8988T (cell line): ENCODE measurements around the gene HPCAL1.

Experiments
- DNase-seq: peaks from one replicate; pipeline ENCODE4 v3.0.0; 2011

Gene HPCAL1

DNA sequence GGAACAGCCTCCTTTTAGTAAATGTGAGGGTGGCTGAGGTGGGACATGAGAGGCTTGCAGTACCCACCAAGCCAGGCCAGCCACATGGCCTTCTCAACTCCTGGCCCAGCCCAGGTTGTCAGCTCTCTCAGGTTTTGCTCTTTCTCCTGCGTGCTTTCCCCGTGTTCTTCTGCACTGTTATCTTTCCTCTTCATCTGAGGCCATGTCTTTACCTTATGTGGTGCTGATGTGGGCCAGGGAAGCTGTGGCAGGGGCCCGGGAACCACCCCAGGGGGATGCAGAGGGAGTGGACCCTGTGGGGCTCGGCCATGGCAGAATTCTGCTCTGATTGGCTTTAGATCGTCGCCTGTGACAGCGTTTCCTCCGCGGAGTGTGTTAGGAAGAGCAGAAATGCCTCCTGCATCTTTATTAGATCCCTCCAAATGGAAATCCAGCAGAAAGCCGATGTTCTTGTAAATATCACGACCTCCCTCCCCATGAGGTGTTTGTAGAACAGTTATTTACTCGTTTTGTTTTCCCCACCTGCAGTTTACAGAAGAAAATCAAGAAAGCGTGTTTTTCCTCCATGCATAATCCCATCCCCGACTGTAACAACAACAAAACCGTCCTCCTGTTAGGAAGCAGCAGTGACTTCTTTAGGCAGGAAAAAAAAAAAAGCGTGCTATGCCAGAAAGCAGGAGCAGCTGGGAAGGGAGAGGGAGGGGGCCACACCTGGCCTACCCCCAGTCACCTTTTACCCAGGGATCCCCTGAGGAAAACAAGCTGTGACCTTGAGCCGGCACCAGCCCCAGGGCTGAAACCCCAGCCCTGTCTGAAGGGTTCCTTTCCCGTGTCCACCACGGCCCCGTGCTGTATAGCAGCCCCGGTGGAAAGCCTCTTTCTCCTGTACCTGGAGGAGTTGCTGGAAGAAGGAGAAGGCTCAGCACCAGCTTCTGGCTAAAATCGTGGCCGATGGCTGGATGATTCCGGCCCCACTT is 54.8 kb downstream of the HPCAL1 start:
- DNase-seq: no peak

DNA sequence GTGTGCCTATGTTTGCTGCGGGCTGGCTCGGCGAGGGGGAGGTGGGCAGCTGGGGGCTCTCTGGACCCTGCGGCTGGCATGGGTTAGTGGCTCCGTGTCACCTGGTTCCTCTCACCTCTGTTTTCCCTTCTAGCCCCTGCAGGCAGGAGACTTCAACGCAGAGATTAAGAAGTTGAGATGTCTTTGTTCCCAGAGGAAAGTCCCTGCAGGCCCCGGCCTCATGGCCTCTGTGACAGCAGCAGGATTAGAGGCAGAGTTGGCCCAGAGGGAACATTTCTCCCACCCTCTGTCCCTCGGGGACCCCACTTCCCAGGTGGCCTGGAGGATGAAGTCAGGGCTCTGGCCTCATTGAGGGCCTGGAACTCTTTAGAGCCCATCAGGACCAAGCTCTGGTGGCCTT is 56.5 kb downstream of the HPCAL1 start:
- DNase-seq: no peak

DNA sequence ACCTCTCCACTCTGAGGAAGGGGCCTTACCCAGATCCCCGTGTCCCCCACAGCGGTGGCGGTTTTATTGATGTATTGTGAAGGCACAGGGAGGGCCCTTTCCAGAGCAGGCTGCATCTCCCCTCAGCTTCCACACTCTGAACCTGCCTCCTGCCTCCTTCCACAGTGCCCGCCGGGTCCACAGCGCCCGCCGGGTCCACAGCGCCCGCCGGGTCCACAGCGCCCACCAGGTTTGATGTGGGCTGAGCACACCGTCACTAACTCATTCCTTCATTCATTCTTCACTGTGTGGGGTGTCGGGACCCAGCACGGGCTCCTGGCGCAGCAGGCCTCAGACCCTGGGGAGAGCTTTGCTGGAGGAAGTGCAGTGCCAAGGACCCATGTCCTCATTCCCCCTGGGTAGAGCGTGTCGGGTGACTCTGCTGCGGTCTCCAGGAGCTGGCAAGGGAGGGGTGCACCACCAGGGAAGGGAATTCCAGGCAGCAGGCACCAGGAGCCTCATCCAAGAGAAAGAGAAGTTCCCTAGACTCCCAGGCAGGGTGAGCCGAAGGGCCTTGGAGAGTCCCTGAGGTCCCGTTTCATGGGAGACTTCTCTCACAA is 57.1 kb downstream of the HPCAL1 start:
- no peak for DNase-seq

DNA sequence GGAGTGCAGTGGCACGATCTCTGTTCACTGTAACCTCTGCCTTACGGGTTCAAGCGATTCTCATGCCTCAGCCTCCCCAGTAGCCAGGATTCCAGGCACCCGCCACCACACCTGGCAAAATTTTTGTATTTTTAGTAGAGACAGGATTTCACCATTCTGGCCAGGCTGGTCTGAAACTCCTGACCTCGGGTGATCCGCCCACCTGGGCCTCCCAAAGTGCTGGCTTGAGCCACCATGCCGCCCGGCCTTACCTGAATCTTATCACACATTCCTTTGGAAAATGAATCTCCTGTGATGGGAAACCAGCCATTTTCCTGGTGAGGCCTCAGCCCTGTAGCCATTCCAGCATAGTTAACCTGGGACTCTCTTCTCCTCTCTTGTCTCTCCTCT is 57.8 kb downstream of the HPCAL1 start:
- no peak for DNase-seq

DNA sequence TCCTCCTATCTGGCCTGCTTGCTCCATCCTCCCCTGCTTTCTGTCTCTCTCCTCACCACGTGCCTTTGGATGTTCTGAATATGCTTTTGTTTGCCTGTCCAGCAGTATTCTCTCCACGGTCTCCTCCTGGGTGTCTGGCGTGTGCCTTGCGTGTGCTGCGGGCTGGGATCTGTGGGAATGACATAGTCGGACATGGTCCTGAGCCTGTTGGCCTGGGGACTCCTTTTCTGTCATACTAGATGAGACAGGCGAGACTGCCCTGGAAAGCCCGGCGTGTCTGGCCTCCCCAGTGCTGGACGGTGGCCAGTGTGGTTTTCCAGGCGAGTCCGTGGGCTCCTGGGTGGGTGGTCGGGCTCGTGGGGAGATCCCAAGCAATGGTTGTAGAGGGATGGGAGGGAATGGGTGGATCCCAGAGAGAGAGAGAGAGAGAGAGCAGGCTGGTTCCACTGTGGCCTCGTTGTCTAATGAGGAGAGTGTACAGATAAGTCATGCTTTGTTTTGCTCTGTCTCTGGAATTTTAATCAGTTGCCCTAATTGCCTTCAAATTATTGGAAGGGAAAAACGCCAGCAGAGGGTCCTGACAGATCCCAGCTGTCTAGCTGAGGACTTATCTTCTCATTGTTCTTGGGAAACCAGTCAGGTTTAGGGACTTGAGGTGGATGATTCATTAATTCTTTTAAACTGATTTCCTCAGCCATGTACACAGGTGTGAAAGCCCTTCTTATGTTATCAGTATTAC is 58.3 kb downstream of the HPCAL1 start:
- no peak for DNase-seq

DNA sequence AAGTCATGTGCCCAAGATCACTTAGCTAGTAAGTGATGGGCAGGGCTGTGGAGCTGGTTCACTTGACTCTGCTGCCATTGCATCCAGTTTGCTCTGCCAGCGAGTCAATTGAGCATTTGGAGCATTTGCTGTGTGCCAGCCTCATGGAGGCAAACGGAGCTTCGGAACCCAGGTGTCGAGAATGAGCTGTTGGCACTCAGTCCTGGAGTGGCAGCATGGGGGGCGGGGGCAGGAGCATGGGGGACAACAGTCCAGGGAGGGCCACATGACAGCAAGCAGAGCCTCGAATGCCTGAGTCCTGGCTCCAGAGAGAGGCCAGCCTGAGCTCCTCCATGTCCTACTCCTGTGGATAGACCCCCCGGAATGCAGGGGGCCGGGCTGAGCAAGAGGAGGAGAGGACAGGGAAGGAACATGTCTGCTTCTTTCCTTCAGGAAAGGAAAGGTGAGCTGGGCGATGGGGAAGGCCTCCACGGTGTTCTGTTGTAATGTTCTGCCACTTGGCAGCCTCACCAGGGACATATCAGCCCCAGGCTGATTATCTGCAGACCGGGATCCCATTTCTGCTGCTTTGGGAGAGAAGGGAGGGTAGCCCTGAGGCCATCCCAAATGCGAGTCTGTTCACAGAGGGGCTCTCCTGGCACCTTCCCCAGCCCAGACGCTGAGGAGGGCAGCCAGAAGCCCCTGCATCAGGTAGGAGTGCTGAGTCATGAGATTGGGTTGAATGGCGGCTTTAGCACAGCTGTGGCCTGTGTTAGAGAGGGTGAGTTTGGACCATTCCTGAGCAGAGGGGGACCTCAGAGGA is 59.6 kb downstream of the HPCAL1 start:
- no peak for DNase-seq

DNA sequence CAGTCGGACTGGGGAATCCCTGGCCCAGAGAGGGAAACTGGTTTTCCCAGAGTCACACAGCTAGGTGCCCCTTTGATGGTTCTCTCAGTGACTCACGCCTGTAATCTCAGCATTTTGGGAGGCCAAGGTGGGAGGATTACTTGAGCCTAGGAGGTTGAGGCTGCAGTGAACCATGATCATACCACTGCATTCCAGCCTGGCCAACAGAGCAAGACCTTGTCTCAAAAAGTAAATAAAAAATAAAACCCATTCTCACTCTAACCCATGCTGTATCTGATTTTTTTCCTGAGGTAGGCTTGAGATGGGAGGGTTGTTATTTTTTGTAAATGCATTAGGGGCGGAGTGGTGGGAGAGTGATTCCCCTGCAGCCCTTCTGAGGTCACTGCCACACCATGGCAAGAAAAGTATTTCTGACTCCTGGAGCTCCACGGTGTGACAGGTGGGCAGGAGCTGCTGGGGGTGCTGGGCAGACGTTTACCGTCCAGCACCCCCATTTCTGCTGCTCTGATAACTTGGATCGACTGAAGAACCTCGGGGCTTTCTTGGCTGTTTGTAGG is 60.3 kb downstream of the HPCAL1 start:
- DNase-seq: no peak

DNA sequence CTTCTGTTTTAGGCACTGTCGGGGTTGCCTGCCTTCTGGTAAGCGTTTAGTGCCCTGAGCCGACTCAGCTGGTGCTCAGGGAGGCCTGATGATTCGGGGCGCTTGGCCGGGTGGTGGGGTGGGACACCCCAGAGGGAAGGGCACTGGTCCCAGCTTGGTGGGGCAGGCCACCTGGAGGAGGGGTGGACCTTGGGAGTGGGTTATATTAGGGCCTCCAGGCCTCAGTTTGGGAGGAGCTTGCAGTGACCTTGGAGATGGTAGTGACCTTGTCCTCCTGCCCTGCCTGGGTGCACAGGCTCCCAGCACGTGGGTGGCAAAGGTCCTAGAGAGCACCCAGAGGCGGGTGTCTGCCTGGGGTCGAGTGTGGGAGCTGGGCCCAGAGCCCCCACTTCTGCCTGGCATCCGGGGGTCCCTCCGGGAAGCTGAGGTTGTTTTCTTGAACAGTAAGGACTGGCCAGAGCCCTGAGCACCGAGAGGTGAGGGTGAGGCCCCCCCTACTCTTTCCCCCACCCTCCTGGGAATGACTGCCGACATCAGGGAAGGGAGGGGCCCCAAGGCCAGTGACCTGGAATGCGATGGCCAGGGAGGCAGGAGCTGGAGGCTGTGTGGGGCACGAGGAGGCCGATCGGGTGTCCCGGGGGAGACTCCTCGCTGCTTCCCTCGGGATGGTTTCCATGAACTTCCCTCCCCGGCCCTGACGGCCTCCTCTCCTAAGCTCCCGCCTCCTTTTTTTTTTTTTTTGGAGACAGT is 61.3 kb downstream of the HPCAL1 start:
- no peak for DNase-seq

DNA sequence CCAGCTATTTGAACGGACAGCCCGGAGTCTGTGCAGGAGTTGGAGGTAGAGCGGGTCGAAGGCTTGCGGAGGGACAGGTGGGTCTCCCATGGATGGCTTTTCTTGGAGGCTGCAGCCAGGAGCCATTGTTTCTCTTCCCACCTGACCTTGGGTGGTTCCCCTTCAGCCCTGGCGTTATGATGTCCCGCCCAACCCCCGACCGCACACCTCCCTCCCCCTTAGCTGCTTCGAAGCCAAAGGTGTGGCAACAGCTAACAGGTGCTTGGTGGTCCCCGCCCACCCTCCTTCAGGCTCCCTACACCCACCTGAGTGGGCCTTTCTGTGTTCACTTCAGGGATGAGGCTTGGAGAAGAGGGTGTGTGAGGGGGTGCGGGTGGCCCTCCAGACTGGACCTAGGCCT is 62.7 kb downstream of the HPCAL1 start:
- no peak for DNase-seq

DNA sequence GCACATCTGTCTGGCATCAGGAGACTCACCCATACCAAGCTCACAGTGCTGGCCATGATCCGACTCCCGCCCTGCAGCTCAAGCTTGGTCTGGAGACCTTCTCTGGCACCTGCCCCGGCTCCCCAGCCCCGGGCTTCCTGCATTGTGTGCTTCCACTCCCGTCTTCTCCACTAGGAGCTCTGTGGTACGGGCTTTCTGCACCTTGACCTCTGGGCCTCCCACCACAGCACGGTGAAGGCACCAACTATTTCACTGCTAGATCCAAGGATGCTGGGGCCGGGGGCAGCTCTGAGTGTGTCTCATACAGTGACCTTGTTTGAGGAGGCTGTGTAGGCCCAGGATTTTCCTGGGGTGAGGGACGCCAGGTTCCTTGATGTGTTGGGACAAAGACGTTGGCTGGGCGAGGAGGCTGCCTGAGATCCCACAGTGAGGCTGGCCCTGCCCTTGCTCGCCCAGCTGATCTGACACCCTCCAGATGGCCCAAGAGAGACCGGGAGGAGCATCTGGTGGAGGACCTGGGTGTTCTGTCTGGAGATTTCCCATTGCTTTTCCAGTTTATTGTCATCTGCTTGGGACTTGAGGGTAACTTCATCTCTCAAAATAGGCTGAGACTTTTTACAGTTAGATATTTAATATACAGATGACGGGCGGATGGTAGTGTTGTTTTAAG is 64.0 kb downstream of the HPCAL1 start:
- DNase-seq: no peak

DNA sequence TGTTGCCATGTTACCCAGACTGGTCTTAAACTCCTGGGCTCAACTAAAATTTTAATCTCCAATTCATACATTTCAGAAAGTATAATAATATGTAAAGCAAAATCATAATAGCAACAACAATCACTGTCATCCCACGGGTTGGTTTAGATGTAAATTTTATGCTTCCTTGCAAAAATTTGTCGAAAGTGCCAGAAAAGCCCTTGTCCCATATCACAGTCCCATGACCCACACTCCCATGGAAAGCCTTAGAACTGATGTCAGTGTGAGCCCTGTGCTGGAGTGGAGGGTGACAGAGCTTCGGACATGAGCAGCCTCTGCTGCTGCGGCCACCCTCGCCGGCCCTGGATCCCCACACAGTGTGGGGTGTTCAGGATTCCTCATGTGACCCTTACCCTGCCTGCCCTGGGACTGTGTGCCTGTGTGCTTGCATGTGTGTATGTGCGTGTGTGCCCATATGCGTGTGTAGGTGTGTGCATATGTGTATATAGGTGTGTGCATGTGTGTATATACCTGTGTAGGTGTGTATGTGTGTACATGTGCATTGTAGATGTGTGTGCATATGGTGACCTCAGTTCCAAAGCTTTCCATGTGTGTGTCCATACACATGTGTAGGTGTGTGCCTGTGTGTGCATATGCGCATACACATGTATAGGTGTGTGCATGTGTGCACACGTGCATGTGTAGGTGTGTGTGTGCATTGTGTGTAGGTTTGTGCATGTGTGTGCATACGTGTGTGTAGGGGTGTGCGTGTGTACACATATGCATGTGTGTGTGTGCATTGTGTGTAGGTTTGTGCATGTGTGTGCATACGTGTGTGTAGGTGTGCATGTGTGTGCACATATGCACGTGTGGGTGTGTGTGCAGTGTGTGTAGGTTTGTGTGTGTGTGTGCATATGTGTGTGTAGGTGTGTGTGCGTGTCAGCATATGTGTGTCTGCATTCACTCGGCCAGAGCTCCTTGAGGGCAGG is 65.1 kb downstream of the HPCAL1 start:
- DNase-seq: no peak

DNA sequence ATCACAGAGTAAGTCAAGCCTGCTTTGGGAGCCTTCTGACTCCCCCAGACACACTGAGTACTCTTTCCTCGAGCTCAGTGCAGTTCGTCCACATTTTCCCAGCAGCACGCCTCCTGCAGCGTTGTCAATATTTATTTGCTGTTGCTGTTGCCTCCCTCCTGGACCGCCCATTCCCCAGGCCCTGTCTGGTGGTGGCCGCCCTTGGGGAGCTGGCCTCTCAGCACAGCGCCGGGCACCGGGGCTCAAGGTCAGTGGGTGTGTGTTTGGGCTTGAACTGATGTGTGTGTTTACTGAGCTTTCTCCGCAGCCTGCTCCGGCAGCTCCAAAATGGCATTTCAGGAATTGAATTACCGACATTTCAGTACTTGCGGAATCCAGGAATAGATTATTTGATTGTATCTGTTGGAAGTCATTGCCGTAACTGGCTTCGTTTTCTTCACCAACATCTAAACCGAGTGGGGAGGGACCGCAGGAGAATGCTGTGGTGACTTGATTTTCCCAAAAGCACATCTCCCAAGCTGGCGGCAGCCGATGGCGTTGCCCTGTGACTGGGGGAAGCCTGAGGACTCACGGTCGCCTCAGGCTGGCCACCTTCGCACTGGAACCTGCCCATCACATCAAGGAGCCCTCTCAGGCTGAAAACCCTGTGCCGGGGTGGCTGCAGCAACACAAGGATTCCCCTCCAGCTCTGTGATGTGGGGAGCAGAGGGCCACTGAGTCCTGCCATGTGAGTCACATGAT is 66.0 kb downstream of the HPCAL1 start:
- DNase-seq: no peak

DNA sequence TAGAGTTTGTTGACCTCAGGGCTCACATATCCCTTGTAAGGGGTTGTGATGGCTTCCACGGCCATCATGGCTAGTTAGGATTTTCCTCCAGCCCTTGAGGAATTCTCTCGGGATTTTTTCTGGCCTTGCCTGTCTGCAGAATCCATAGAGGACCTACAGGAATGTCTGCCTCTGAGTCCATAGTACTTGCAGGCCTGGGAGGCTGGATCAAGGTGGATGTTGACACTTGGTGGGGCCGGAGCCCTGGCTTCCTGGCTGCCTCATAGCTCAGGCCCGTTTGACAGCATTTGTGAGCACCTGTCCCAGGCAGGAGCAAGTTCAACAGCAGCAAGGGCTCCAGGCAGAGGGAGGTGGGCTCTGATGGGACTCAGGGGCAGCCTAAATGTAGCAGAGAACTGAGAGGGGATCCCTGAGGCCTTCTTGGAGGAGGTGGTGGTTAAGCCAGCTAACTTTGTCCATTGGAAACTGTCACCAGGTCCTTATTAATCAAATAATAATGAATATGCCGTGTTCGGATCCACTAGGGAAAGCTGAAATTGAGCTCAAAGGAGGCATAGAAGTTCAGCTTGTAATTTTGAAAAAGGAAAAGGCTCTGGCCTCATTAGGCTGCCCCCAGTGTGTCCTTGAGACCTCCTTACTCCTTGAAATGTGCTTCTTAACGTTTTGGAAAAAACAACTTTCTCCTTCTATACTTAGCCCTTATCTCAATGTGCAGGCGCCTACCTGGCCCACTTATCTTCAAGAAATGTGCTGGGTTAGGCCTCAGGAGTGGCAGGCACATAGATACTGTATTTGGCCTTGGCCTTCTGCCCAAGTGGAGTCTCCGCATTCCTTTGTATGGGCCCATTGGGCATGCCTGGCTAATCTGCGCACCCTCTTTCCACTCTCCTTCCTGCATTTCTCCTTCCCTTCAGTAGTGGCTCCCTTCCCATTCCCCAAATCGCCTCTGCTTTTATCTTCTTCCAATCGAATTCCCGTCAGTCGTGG is 66.9 kb downstream of the HPCAL1 start:
- no peak for DNase-seq

DNA sequence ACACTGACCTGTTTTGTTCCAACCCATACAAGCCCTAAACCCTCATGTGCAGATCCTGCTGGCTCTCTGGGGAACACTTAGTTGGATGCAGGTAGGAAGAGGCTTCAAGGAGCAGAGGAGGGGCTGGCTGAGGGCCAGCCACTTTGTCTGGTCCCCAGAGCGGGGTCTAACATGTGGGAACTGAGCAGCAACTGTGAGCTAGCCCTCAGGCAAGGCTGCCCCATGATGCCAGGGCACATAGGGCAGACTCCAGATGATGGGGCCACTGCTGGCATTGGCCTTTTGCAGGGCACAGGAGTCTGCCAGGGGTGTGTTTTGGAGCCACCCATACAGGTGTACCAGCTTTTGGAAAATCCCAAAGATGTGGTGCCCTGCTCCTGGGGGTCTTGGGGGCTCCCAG is 67.7 kb downstream of the HPCAL1 start:
- no peak for DNase-seq

DNA sequence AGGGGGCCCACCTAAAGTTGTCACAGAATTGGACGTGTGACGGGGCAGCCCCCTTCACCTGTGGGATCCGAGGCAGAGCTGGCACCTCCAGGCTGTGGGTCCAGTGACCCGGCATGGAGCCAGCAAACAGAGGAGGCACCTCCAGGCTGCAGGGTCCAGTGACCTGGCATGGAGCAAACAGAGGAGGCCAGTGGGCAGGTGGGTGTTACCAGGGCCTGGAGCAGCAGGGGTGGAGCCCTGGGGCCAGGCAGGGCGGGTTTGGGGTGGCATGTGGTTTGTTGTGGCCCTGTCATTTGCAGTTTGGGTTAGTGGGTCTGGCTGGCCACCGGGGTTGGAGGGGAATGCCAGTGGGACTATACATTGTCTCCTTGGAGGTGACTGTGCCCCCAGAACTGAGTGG is 68.2 kb downstream of the HPCAL1 start:
- no peak for DNase-seq

DNA sequence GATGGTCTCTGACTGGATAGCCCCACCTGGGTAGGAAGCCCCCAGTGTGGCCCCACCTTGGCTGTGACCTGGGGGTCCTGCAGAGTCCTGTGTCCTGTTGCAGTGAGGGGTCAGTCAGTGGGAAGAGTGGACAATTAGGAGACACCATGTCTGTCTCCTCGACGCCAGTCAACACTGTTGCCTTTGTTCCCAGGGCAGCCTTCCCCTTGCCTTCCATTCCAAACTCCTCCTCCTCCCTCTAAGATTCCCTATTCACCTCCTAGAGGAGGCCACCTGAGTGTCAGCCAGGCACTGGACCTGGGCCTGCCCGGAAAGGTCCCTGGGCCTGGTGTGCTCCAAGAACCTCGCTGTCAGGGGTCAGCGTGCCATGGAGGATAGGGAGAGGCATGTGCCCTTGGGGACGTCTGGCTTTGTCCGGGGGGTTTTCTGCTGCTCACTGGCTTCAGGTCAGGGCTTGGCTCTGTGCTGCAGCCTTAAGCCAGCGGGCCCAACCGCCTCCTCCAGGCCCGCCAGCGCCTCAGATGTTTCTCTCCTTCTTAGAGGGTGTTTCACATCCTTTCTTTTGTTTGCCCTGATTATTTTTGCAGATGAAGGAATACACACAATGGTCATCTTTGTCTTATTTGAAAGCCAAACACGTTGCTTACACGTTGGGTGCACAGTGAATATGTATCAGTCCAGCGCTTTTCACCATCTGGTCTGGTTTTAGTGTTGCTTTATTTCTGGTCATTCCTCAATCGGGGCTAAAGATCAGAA is 68.9 kb downstream of the HPCAL1 start:
- DNase-seq: no peak

DNA sequence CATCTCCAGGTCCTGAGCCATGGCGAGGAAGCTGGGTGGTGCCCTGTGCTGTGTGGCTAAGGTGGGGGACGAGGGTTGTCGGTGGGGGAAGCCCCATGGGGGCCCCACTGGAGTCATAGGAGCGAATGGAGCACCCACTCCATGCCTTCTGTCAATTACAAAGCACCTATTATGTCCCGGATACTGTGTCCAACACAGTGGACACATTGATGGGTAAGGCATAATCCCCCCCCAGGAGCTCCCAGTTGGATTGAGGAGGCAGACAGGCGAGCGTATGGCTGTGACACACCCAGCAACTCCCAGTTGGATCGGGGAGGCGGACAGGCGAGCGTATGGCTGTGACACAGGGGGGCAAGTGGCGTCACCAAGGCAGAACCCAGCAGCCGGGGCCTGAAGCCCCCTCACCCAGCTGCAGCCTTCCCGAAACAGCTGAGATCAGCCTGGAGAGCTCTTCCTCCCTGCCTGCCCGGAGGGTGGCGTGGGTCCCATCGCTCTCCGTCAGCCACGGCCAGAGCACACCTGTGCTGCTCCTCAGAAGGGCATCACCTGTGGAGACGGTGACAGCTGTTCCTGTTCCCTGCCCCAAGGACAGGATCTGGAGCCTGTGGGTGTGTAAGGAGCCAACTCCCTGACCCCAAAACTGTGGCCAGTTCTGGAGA is 69.6 kb downstream of the HPCAL1 start:
- no peak for DNase-seq
